Measurements from ENCODE around the gene SYP.

Gene SYP

GRCh38 chrX:49186125-49187027, 13.6 kb downstream of the SYP start, which contains the start of gene PRICKLE3:
Gene PRICKLE3, minus strand, starts transcription at chrX:49186373. Its CDS starts 76 bp downstream, at chrX:49186297.
- TF ChIP-seq, protein P1, sequence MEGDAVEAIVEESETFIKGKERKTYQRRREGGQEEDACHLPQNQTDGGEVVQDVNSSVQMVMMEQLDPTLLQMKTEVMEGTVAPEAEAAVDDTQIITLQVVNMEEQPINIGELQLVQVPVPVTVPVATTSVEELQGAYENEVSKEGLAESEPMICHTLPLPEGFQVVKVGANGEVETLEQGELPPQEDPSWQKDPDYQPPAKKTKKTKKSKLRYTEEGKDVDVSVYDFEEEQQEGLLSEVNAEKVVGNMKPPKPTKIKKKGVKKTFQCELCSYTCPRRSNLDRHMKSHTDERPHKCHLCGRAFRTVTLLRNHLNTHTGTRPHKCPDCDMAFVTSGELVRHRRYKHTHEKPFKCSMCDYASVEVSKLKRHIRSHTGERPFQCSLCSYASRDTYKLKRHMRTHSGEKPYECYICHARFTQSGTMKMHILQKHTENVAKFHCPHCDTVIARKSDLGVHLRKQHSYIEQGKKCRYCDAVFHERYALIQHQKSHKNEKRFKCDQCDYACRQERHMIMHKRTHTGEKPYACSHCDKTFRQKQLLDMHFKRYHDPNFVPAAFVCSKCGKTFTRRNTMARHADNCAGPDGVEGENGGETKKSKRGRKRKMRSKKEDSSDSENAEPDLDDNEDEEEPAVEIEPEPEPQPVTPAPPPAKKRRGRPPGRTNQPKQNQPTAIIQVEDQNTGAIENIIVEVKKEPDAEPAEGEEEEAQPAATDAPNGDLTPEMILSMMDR (conservative IDR thresholded peaks at IDR 0.05; ENCODE audit: low read length): peak; percentile 21; the same call in 1 of the 2 replicates
- peak; percentile 52 for DNase-seq (ENCODE audit: low read depth)
- H3K4me3 ChIP-seq (ENCODE audit: low read length): peak within 1 kb of the TSS; percentile 73

DNA sequence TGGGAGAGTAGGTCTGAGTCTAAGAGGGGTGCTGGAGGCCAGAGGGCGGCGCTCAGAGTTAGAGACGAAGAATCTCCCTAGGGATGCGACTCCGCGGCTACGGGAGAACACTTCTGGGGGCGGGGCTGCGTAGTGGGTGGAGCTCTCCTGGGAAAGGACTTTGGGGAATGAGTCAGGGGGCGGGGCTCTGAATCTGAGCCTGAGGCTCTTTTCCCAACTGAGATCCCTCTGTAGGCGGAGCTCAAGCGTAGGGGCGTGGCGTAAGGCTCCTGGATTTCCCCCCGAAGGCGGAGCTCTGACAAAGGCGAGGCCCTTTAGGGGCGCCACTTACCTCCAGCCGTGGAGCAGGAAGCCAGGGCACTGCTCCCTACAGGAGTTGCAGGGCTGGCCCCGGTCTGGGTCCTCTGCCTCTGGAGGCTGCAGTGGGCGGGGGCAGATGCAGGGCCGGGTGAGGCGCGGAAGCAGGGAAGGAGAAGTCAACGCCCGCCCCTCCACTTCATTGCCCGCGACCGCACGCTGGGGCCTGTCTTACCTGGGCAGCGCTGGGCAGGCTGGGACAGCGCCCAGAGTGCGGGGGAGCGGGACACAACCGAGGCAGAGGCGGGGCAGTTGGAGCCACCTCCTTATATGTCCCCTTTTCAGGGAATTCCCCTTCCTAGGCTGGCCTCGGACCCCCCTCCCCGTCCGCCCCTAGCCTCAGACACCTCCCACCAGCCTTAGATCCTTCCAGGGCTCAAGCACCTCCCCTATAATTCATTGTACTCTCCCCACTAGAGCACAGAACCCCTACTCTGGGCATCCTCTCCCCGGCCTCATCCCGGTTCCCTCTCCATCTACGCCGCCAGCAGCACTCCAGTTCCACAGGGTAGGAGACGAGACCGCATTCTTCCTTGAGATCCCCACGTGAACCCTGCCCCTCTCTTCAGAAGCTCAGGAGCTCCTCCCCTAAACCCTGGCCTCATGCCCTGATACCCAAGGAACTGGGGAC, 15.4 kb downstream of the SYP start:
- peak; percentile 81 for DNase-seq (ENCODE audit: low read depth)
- peak overlapping the region; percentile 73 for H3K4me3 ChIP-seq (ENCODE audit: low read length)
- TF ChIP-seq, protein P1 (conservative IDR thresholded peaks at IDR 0.05; ENCODE audit: low read length): no peak

- TF ChIP-seq, protein P1 (conservative IDR thresholded peaks at IDR 0.05; ENCODE audit: low read length): no peak
- DNase-seq (ENCODE audit: low read depth): no peak
- peak overlapping the region; percentile 35 for H3K4me3 ChIP-seq (ENCODE audit: low read length)
Measured at GRCh38 chrX:49183701-49184281, 16.2 kb downstream of the SYP start.

- TF ChIP-seq, protein P1 (conservative IDR thresholded peaks at IDR 0.05; ENCODE audit: low read length): no peak
- DNase-seq (ENCODE audit: low read depth): no peak
- no peak overlapping the region for H3K4me3 ChIP-seq (ENCODE audit: low read length)
Measured at GRCh38 chrX:49179358-49179757, 20.6 kb downstream of the SYP start.

GRCh38 chrX:49178537-49178936, 21.5 kb downstream of the SYP start:
- TF ChIP-seq, protein P1 (conservative IDR thresholded peaks at IDR 0.05; ENCODE audit: low read length): no peak
- DNase-seq (ENCODE audit: low read depth): no peak
- no peak overlapping the region for H3K4me3 ChIP-seq (ENCODE audit: low read length)

- TF ChIP-seq, protein P1 (conservative IDR thresholded peaks at IDR 0.05; ENCODE audit: low read length): no peak
- H3K4me3 ChIP-seq (ENCODE audit: low read length): no peak overlapping the region
- DNase-seq (ENCODE audit: low read depth): no peak
Measured at GRCh38 chrX:49177873-49178480, 22.0 kb downstream of the SYP start.
